ENCODE data around the gene EGR2. TPM values are rescaled to one million over a fixed set of nuclear protein-coding genes. Genes with fewer than 3 reads are reported as not detected.

EGR2 gene
- total RNA-seq (2014; rRNA removed; shearing (Covaris generic)): 2.3 and 5.9 TPM in 2 replicates

DNA sequence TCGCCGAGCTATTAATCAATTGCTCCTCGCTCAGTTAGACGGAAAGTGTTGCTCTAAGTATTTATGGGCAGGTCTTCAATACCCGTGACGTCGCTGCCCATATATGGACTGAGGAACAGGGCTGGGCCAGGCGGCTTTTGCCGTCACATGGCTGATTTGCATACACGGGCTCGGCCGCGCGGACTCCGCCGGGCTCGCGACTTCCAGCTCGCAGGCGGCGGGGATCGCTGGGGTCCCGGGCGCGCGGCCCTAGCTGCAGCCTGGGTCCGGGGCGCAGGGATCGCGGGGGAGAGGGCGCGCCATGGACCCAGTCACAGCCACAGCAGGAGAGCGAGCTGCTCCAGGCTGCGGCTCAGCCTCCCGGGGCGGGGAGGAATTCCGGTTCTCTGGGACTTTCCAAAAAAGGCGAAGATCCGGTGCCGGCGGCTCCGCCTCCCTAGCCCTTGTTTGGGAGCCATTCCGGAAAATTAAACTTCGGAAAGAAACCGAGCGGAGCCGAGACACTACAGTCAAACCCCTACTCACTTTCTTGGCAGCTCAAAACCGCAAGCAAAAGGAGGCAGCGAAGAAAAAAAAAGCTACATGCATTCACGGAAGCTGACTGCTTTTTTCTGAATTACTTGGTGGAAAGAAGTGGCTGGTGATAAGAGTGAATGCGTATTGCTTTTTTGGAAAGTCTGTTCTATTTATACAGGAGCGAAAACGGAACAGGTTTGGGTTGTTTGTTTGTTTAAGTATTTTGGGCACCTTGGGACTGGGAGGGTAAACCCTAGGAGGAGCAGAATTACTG lies at the start of gene EGR2:
TSS of gene EGR2 (minus strand) at position 36 of the 790 bp plus-strand sequence. CDS start 337 bp downstream, outside the sequence.
- DNase-seq (ENCODE audit: low read depth): peak; percentile 93

DNA sequence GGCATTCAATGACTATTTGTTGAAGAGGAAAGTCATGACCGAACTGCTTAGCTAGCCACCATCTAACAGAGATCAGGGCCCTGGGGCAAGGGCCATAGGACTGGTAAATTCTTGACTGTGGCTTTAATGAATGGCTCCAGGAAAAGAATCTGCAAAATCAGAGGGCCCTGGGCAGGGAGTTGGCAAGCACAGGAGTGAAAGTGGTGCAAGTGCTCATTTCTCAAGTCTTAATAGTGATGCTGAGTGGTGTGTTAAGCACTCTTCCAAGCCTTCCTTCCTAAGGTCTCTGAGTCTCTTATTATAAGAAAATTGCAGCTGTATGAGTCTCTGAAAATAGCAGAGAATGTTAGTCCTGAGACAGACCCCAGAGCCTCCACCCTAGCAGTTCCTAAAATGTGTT lies 46.3 kb upstream of the EGR2 start:
- DNase-seq (ENCODE audit: low read depth): no peak

GRCh38 chr10:62861507-62861906 lies 45.3 kb upstream of the EGR2 start:
- no peak for DNase-seq (ENCODE audit: low read depth)

DNA sequence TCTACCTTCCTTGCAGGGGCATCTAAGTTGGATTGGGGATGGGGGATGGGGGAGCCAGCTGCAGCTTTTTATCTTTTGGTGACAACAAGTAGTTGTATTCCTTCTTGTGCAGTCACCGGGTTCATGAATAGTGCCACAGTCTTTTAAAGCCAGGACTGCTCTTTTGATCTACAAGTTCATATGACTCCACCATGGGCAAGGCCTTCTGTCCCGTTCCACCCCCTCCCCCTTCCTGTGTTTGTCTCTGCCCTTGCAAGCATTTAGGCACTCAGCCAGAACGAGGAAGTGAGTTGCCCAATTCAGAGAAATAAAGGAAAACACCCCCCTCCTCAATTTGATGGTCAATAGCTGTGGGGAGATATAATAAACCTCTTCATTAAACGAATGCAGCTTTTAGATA lies 44.8 kb upstream of the EGR2 start:
- peak; percentile 25 for DNase-seq (ENCODE audit: low read depth)

DNA sequence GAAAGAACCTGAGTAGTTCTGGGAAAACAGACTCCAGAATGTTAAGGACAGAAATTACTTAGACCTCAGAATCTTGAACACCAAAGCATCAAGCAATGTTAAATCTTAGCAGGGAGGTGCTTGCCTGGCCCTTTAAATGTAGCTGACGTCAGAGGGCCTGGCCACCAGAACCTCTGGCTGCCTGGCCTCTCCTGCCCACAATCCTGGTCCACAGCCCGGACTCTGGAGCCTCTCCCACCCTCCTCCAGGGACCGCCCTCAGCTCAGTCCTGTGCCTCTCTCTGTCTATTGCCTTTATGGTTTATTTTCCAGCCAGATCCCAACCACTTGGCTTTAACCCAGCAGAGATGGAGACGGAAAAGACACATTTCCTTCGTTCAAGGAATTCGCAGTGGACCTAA lies 42.2 kb upstream of the EGR2 start:
- peak; percentile 75 for DNase-seq (ENCODE audit: low read depth)

- no peak for DNase-seq (ENCODE audit: low read depth)
Observed at GRCh38 chr10:62856021-62856420, 39.9 kb upstream of the EGR2 start.

DNA sequence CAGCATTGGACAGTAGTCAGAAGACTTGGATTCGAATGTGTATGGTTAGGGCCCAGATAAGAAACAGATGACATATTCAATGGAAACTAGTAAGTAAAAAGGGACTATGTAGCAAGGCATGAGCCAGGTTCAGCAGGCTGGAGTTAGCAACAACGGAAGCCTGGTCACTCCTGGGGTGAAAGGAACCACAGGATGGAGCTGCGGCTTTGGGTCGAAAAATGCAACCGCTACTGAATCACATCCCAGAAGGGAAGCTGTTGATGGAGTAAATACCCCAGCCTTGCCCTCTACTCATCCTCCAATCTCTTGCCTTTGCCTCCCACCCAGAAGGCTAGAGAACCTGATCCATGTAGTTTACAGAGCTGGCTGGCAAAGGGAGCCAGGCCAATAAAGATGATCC lies 37.5 kb upstream of the EGR2 start:
- DNase-seq (ENCODE audit: low read depth): no peak

GRCh38 chr10:62852961-62853702 lies 37.0 kb upstream of the EGR2 start:
- no peak for DNase-seq (ENCODE audit: low read depth)

DNA sequence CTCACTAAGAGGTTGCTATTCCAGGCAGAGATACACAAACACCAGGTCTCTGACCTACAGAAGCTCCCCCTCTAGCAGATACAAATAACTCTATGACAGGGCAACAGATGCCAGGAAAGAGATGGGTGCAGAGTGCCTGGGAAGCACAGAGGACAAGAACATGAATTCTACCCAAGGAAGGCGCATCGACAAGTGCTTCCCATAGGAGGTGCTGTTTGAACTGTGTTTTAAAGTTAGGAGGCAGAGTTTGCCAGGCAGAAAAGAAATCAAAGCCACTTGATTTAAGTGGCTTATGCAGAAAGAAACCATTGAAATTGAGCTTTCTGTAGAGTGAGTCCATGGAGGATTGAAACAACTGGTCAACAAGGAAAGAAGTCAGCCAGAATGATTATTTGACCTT lies 35.3 kb upstream of the EGR2 start:
- peak; percentile 10 for DNase-seq (ENCODE audit: low read depth)

- no peak for DNase-seq (ENCODE audit: low read depth)
Observed at GRCh38 chr10:62850646-62851045, 34.5 kb upstream of the EGR2 start.

GRCh38 chr10:62847433-62847832 lies 31.3 kb upstream of the EGR2 start:
- no peak for DNase-seq (ENCODE audit: low read depth)

DNA sequence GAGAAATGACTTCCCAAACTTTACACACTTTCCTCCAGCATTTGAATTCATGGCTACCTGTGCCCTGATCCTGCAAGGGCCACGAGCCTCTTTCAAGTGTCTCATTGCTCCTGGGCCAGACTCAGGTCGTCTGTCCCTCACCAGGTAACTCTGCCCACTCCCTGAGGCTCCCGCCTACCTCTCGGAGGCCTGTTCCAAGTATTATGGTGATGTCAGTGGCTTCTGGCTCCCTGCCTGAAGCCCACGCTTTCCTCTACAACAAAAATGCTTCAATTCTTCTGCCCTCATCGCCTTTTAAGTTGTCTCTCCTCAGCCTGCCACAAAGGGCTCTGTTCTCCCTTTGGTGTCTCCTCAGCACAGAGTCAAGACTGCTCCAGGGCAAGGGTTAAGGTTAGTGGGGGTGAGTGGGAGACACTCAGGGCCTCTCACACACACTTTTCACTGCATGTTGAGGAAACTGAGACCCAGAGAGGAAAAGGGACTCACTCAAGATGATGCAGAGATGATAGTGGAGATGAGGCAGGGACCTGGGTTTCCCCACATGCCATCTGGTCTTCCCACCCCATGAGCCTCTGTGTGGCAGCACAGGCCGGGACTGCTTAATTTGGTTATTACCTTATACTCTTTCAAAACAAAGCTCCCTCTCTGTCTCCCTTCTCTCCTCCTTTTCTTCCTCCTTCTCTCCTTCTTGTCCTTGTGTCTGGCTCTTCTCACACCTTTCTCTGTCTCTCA lies 28.3 kb upstream of the EGR2 start:
- no peak for DNase-seq (ENCODE audit: low read depth)

DNA sequence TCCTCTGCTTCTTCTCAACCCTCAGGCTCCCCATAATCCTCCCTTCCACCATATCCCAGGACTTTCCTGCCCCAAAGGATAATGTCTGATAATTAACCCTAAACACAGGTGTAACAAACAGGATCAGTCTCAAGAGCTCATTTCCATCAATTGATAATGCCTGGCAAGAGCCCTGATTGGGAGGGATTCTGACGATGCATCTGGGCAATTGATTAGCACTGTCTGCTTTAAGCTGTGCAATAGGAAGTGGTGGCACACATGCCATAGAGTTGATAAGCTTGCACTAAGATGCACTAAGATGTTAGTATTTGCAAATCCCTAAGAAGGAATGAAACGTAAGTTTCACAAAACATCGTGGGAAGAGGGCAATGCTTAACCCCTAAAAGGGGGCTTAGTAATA lies 27.4 kb upstream of the EGR2 start:
- DNase-seq (ENCODE audit: low read depth): peak; percentile 8

DNA sequence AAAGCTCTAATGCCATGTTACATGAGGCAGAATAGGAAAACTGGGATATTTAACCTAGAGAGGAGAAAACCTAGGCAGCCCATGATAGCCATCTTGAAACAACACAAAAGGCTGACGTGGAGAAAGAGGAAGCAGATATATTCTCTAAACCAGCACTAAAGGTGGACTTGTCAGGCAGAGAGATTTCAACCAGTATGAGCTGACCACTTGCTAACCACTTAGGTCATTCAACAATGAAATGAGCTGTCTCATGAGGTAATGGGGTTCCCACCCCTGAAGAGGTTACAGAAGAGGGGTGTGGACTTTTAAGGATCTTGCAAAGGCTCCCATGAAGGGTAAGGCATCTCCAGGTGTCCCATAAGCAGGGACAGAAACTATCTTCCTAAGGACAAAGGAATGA lies 26.8 kb upstream of the EGR2 start:
- DNase-seq (ENCODE audit: low read depth): no peak

DNA sequence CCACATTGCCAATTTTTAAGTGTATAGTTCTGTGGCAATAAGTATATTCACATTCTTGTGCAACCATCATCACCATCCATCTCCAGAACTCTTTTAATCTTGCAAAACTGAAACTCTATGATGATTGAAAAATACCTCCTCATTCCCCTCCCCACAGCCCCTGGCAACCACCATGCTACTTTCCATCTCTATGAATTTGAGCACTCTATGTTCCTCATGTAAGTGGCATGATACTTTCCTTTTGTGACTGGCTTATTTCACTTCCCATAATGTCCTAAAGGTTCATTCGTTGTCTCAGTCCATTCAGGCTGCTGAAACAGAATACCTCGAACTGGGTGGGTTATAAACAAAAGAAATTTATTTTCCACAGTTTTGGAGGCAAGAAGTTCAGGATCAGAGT lies 23.4 kb upstream of the EGR2 start:
- no peak for DNase-seq (ENCODE audit: low read depth)

DNA sequence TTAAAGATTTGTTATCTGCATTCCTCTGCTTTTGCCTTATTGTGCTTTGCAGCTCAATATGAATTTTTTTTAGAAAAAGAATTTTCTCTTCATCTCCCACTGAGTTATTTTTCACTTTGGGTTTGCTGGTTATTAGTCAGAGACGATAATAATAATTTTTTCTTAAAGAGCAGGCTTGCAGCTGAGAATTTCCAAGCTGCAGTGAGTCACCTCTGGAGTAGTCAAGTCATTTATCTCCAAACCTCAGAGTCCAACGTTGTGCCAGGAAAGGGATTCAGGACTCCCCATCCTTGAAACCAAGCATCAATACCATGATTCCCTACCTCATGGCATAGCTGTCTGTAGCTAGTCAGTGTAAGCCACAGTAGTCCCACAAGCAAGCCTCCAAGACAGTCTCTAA lies 15.2 kb upstream of the EGR2 start:
- peak; percentile 66 for DNase-seq (ENCODE audit: low read depth)

DNA sequence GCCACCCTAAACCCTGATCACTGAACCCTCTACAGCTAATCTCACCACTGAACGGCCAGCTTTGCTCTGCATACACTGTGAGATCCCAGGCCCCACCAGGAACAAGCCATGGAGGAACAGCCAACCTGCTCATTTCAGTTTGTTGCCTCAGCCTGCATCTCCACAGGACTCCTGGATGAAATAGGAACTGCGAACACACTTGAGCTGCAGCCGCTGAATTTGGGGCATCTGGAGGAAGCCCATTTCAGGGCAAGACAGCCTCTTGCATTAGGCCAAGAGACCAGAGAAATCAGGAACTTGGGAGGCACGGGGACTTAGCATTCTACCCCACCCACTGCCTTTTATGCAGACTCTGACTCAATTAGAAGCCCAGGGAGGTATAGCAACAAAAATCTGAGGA lies 14.5 kb upstream of the EGR2 start:
- DNase-seq (ENCODE audit: low read depth): no peak

DNA sequence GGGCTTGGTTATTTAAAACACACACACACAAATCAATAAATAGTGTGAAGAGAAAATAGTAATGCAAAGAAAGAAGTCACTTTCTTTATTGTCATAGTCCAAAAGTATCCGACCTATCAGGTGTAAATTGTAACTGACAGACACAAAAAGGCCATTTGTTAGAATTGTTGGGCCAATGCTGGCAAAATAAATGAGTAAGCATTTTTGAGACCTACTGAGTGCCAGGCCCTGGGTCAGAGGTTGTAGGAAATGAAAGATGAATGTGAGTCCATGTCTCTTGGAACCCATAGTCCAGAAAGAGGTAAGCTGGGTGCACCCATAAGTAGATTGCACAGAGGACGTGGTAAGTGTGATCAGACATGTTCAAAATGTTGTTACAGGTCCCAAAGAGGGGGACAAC lies 13.5 kb upstream of the EGR2 start:
- DNase-seq (ENCODE audit: low read depth): no peak

DNA sequence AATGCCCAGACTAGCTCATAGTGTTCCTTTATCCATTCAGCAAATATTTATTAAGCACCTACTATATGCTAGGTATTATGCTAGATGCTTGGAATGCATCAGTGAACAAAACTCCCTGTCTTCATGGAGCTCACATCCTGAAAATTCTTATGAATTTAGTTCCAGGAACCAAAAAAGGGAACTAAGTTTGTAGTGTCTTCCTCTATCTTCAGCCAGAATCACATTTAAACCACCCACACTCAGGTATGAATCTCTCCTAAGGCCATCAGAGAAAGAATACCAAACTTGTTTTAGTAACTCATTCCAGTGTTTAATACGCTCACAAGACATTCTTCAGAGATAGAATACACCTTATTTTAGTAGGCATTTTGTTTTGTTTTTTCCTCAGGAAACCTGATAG lies 10.1 kb upstream of the EGR2 start:
- no peak for DNase-seq (ENCODE audit: low read depth)

DNA sequence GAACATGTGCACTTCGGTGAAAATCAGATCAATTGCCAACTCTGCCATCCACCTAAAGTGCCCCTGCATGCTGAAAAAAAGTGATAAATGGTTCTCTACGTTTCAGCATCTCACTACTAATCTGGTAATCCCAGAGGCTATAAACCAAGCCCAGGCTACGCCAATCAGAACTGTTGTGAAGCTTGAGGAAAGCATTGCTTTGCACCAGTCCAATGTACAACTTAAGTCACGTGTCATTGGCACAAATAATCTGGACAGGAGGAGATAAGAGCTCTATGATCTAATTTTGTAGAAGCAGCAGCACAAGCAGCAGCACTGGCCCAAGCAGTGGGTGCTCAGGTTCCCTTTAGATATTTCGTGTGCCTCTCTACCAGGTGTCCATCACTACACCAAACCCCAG lies 4.4 kb upstream of the EGR2 start:
- DNase-seq (ENCODE audit: low read depth): no peak

- DNase-seq (ENCODE audit: low read depth): no peak
Observed at GRCh38 chr10:62819141-62819920, 3.2 kb upstream of the EGR2 start.
